GOT3 (cell line): ENCODE results near the gene EPGN.

ENCODE experiments used
- DNase-seq: peaks from one replicate; lab custom pipeline; 2025; ENCODE audit warnings: mixed read lengths; lab: John Stamatoyannopoulos, UW

Gene EPGN

GRCh38 chr4:74311696-74312313 lies 3.5 kb downstream of the EPGN start:
- DNase-seq: no peak

GRCh38 chr4:74314329-74314728 lies 6.1 kb downstream of the EPGN start:
- DNase-seq: no peak

- no peak for DNase-seq
Measured at GRCh38 chr4:74314944-74315343, 6.7 kb downstream of the EPGN start.

- DNase-seq: no peak
Measured at GRCh38 chr4:74315376-74315775, 7.1 kb downstream of the EPGN start.

GRCh38 chr4:74316397-74316796 lies 8.1 kb downstream of the EPGN start:
- no peak for DNase-seq

GRCh38 chr4:74317616-74318246 lies 9.5 kb downstream of the EPGN start:
- no peak for DNase-seq

- no peak for DNase-seq
Measured at GRCh38 chr4:74318276-74318675, 10.0 kb downstream of the EPGN start.

- no peak for DNase-seq
Measured at GRCh38 chr4:74319470-74319869, 11.2 kb downstream of the EPGN start.

- DNase-seq: no peak
Measured at GRCh38 chr4:74320559-74321118, 12.4 kb downstream of the EPGN start.

- no peak for DNase-seq
Measured at GRCh38 chr4:74322301-74322700, 14.0 kb downstream of the EPGN start.

GRCh38 chr4:74323663-74324062 lies 15.4 kb downstream of the EPGN start:
- no peak for DNase-seq

- DNase-seq: no peak
Measured at GRCh38 chr4:74324262-74324661, 16.0 kb downstream of the EPGN start.

- DNase-seq: no peak
Measured at GRCh38 chr4:74325886-74326285, 17.6 kb downstream of the EPGN start.

GRCh38 chr4:74327762-74328161 lies 19.5 kb downstream of the EPGN start:
- DNase-seq: no peak

- DNase-seq: no peak
Measured at GRCh38 chr4:74328501-74328900, 20.2 kb downstream of the EPGN start.

- no peak for DNase-seq
Measured at GRCh38 chr4:74329307-74329706, 21.0 kb downstream of the EPGN start.

- DNase-seq: no peak
Measured at GRCh38 chr4:74330295-74330750, 22.1 kb downstream of the EPGN start.

- DNase-seq: no peak
Measured at GRCh38 chr4:74331252-74331651, 23.0 kb downstream of the EPGN start.

- no peak for DNase-seq
Measured at GRCh38 chr4:74331944-74332343, 23.7 kb downstream of the EPGN start.

GRCh38 chr4:74334636-74335035 lies 26.4 kb downstream of the EPGN start:
- no peak for DNase-seq

- no peak for DNase-seq
Measured at GRCh38 chr4:74335341-74336021, 27.2 kb downstream of the EPGN start.

- no peak for DNase-seq
Measured at GRCh38 chr4:74338792-74339333, 30.6 kb downstream of the EPGN start.

- no peak for DNase-seq
Measured at GRCh38 chr4:74339501-74339900, 31.2 kb downstream of the EPGN start.
